H1 (cell line): ENCODE data around the gene HDAC8. TPM values are rescaled to one million over a fixed set of nuclear protein-coding genes. Genes with fewer than 3 reads are reported as not detected.

Source experiments
- CTCF ChIA-PET: fragments of 300-600 bp; sonication (Branson Sonifier 250); formaldehyde crosslinking; loops from one replicate; lab custom pipeline; 2021; ENCODE audit not compliant: partially characterized antibody; lab: Charles Lee
- POLR2A ChIA-PET: fragments of 300-600 bp; sonication (Branson Sonifier 250); formaldehyde crosslinking; loops from one replicate; lab custom pipeline; 2021; ENCODE audit warnings: inconsistent platforms; ENCODE audit not compliant: partially characterized antibody; lab: Charles Lee
- DNase-seq, 2 experiments: peaks; one replicate each; pipeline versions ENCODE4 v3.0.0 to v3.0.0-alpha.2; 2010 to 2022; ENCODE audit warnings: low spot score in 2 of 2, low read depth in 1 of 2, mixed read lengths in 1 of 2
- FAIRE-seq: peaks from 2 replicates; lab custom pipeline; 2011; peaks lifted over from hg19 to GRCh38; lab: Jason Lieb, UNC
- H2AFZ ChIP-seq: 2 replicates; pipeline ENCODE4 v1.8.1; 2012; ENCODE audit warnings: low read length, inconsistent platforms
- H2AK5ac ChIP-seq: 2 replicates; pipeline ENCODE4 v1.6.1; 2013; ENCODE audit warnings: low read depth, low read length
- H2BK120ac ChIP-seq: replicated peaks from 2 replicates; pipeline ENCODE3; 2013; ENCODE audit warnings: low read depth, low read length, inconsistent platforms
- H2BK12ac ChIP-seq: 2 replicates; pipeline ENCODE4 v1.6.1; 2013; ENCODE audit warnings: low read depth, low read length
- H2BK15ac ChIP-seq: 2 replicates; pipeline ENCODE4 v1.6.1; 2013; ENCODE audit warnings: low read length
- H2BK20ac ChIP-seq: 2 replicates; pipeline ENCODE4 v1.6.1; 2013; ENCODE audit warnings: low read length
- H2BK5ac ChIP-seq: 2 replicates; pipeline ENCODE4 v1.6.1; 2013; ENCODE audit warnings: low read depth, low read length
- H3K14ac ChIP-seq: 2 replicates; pipeline ENCODE4 v1.6.1; 2013; ENCODE audit warnings: inconsistent platforms; ENCODE audit not compliant: insufficient read length
- H3K18ac ChIP-seq: 2 replicates; pipeline ENCODE4 v1.6.1; 2013; ENCODE audit warnings: low read length; ENCODE audit errors: extremely low read depth
- H3K23ac ChIP-seq: 2 replicates; pipeline ENCODE4 v1.6.1; 2013; ENCODE audit warnings: inconsistent platforms; ENCODE audit not compliant: insufficient read length
- H3K23me2 ChIP-seq: 2 replicates; pipeline ENCODE4 v1.6.1; 2013; ENCODE audit warnings: low read depth, low read length
- H3K27ac ChIP-seq: 2 replicates; pipeline ENCODE4 v1.6.1; 2011; ENCODE audit warnings: low read depth, low read length, inconsistent platforms
- H3K27me3 ChIP-seq, 4 experiments: replicated peaks in 1 of 4; 1 replicate in 1 of 4; 2 replicates in 3 of 4; pipeline versions ENCODE4 v1.6.1 to v1.8.1; 2011 to 2013; ENCODE audit warnings: low read length in 3 of 4, mild to moderate bottlenecking in 3 of 4, inconsistent platforms in 2 of 4, mixed read lengths in 2 of 4, moderate library complexity in 1 of 4; ENCODE audit not compliant: control insufficient read depth in 3 of 4, insufficient read depth in 3 of 4; ENCODE audit errors: extremely low read depth in 1 of 4
- H3K36me3 ChIP-seq, 4 experiments: 2 replicates each; pipeline versions ENCODE4 v1.6.1 to v1.8.1; 2011 to 2013; ENCODE audit warnings: mild to moderate bottlenecking in 4 of 4, low read length in 3 of 4, moderate library complexity in 2 of 4, control low read depth in 1 of 4, inconsistent platforms in 1 of 4; ENCODE audit not compliant: insufficient read depth in 4 of 4, control insufficient read depth in 2 of 4
- H3K4ac ChIP-seq: replicated peaks from 2 replicates; pipeline ENCODE3; 2013; ENCODE audit warnings: low read length, low read depth, mixed read lengths, inconsistent platforms; ENCODE audit not compliant: insufficient read length
- H3K4me1 ChIP-seq, 4 experiments: replicated peaks in 1 of 4; 1 replicate in 1 of 4; 2 replicates in 3 of 4; pipeline versions ENCODE4 v1.6.1 to v1.8.1; 2011 to 2013; ENCODE audit warnings: low read length in 3 of 4, inconsistent platforms in 2 of 4, mixed read lengths in 1 of 4; ENCODE audit not compliant: insufficient read depth in 4 of 4, control insufficient read depth in 3 of 4
- H3K4me2 ChIP-seq, 2 experiments: 2 replicates each; pipeline versions ENCODE4 v1.6.1 to v1.8.1; 2011 to 2013; ENCODE audit warnings: low read depth in 2 of 2, low read length in 2 of 2, control low read depth in 1 of 2, inconsistent platforms in 1 of 2, mild to moderate bottlenecking in 1 of 2; ENCODE audit not compliant: insufficient read depth in 1 of 2
- H3K4me3 ChIP-seq, 4 experiments: fragments of 200-600, 300-600 bp in 1 of 4; sonication (generic), shearing (Covaris generic), sonication (Bioruptor Twin) in 1 of 4; 2 replicates each; pipeline versions ENCODE4 v1.5.1 to v1.8.1; 2011 to 2016; ENCODE audit warnings: low read length in 4 of 4, low read depth in 3 of 4, control low read depth in 2 of 4, inconsistent platforms in 2 of 4, mild to moderate bottlenecking in 2 of 4, mixed read lengths in 1 of 4, moderate library complexity in 1 of 4; ENCODE audit not compliant: insufficient read depth in 2 of 4; ENCODE audit errors: extremely low read depth in 1 of 4
- H3K56ac ChIP-seq: replicated peaks from 2 replicates; pipeline ENCODE3; 2013; ENCODE audit warnings: low read depth, mild to moderate bottlenecking, mixed read lengths, low read length, inconsistent platforms; ENCODE audit not compliant: insufficient read length
- H3K79me1 ChIP-seq: 2 replicates; pipeline ENCODE4 v1.6.1; 2013; ENCODE audit warnings: low read depth, low read length, control low read depth
- H3K79me2 ChIP-seq, 2 experiments: 2 replicates each; pipeline versions ENCODE4 v1.6.1 to v1.8.1; 2012 to 2013; ENCODE audit warnings: low read length in 2 of 2, mild to moderate bottlenecking in 2 of 2, inconsistent platforms in 1 of 2; ENCODE audit not compliant: insufficient read depth in 2 of 2, control insufficient read depth in 1 of 2
- H3K9ac ChIP-seq, 4 experiments: replicated peaks in 1 of 4; 1 replicate in 1 of 4; 2 replicates in 3 of 4; pipeline versions ENCODE4 v1.6.1 to v1.8.1; 2011 to 2013; ENCODE audit warnings: low read depth in 3 of 4, low read length in 3 of 4, control low read depth in 2 of 4, mild to moderate bottlenecking in 2 of 4, moderate library complexity in 2 of 4, inconsistent platforms in 1 of 4; ENCODE audit errors: extremely low read depth in 1 of 4
- H3K9me3 ChIP-seq, 2 experiments: 2 replicates each; pipeline versions ENCODE4 v1.6.1 to v1.8.1; 2012 to 2013; ENCODE audit warnings: mild to moderate bottlenecking in 2 of 2, moderate library complexity in 2 of 2, control low read depth in 1 of 2, inconsistent platforms in 1 of 2, low read depth in 1 of 2, low read length in 1 of 2, mixed read lengths in 1 of 2; ENCODE audit not compliant: insufficient read depth in 2 of 2
- H4K20me1 ChIP-seq, 2 experiments: replicated peaks in 1 of 2; 2 replicates each; pipeline versions ENCODE3 to v1.8.1; 2011 to 2013; ENCODE audit warnings: inconsistent platforms in 2 of 2, low read length in 2 of 2, mild to moderate bottlenecking in 1 of 2; ENCODE audit not compliant: insufficient read depth in 2 of 2, control insufficient read depth in 1 of 2
- H4K5ac ChIP-seq: 2 replicates; pipeline ENCODE4 v1.6.1; 2013; ENCODE audit warnings: low read length, low read depth, mixed read lengths, inconsistent platforms; ENCODE audit not compliant: insufficient read length
- H4K8ac ChIP-seq: 2 replicates; pipeline ENCODE4 v1.8.0; 2013; ENCODE audit warnings: mild to moderate bottlenecking, moderate library complexity, low read length, inconsistent platforms; ENCODE audit not compliant: insufficient read depth; ENCODE audit errors: extremely low read depth
- H4K91ac ChIP-seq: replicated peaks from 2 replicates; pipeline ENCODE3; 2013; ENCODE audit warnings: low read length, mixed read lengths, inconsistent platforms; ENCODE audit not compliant: insufficient read length
- MAFK ChIP-seq: IDR thresholded peaks from 2 replicates; pipeline ENCODE4 v1.6.1; 2012; ENCODE audit warnings: low read depth, mild to moderate bottlenecking, improper control_type of control experiment, low read length
- WGBS, 2 experiments: shearing (Covaris generic) in 1 of 2; methylation state at CpG; one replicate each; pipeline versions ENCODE4 v1.1.6 to v1.1.7; 2013 to 2015; ENCODE audit warnings: low lambda C conversion rate in 2 of 2, mixed read lengths in 2 of 2, inconsistent platforms in 1 of 2, low coverage in 1 of 2, missing lambda C conversion rate in 1 of 2; ENCODE audit not compliant: insufficient replicate concordance in 2 of 2, insufficient coverage in 1 of 2, insufficient read length in 1 of 2; ENCODE audit errors: extremely low coverage in 1 of 2, missing lambda C conversion rate in 1 of 2; 5-methylcytosine and 5-hydroxymethylcytosine counted together
- polyA plus RNA-seq, 7 experiments: library from polyadenylated mRNA; depleted of rRNA in 3 of 7; stranded (reverse) in 5 of 7; unstranded in 2 of 7; fragments of >200 nt in 5 of 7; fragments of 200-250 nt in 2 of 7; gene quantifications; 1 replicate in 5 of 7; 2 replicates in 1 of 7; 4 replicates in 1 of 7; pipeline versions ENCODE4 v1.2.1 to v1.2.3, GENCODE V29; 2011 to 2013; ENCODE audit warnings: missing spikeins in 2 of 7, mixed read lengths in 2 of 7
- total RNA-seq: library from RNA; stranded (reverse); fragmentation: NEBNext Ultra II Directional; extraction: Animal tissue kit (Norgen Biotek cat#: 25700); gene quantifications from 2 replicates; pipeline ENCODE4 v1.2.1, GENCODE V29; 2021

The HDAC8 gene
- total and polyA plus RNA-seq, 2 of the 8 experiments (the other 6 are each of a cell fraction or from before 2014, with no cell fraction given), result 9.7 to 20.3 TPM

- Histone ChIP-seq H3K79me2 (no peaks in the 10 kb centered on the region), H3K4me1 (no peaks in the 10 kb centered on the region), H2BK20ac (no peak overlapping the region), H4K20me1 (no peaks in the 10 kb centered on the region), H3K36me3 (no peaks in the 10 kb centered on the region; a peak in 2 of 8 replicates), H3K4me2 (no peak overlapping the region), H3K56ac (no peak overlapping the region), H3K23me2 (no peaks in the 10 kb centered on the region), H3K23ac (no peak overlapping the region), H3K4ac (no peak overlapping the region), H3K27me3 (no peaks in the 10 kb centered on the region), H3K4me3 (no peak overlapping the region), H3K14ac (no peak overlapping the region), H2BK5ac (no peak overlapping the region), H2AK5ac (no peak overlapping the region), H2BK12ac (no peak overlapping the region), H4K91ac (no peak overlapping the region), H3K9ac (no peak overlapping the region), H3K79me1 (no peaks in the 10 kb centered on the region), H3K18ac (no peak overlapping the region), H4K5ac (no peak overlapping the region), H3K27ac (no peak overlapping the region), H2AFZ (no peak overlapping the region), H2BK120ac (no peak overlapping the region), H3K9me3 (no peaks in the 10 kb centered on the region), H2BK15ac (no peak overlapping the region), H4K8ac (no peak overlapping the region)
- ChIA-PET CTCF (interaction anchor here (1.0 to 1.6 kb wide), 2 partner anchors 9 to 10 kb away, joined by 3 to 5 read pairs; no protein-coding TSS in a partner anchor), POLR2A (no interaction called here)
- WGBS, 2 experiments, result 90% methylated on average over 2 of the region's 2 CpGs; no CpG with 5 or more reads in 1 of the 2 experiments
- TF ChIP-seq MAFK, result no peak
- FAIRE-seq (no peak), DNase-seq (no peak)
Measured at GRCh38 chrX:72468607-72469006, 104.0 kb downstream of the HDAC8 start.
